ENCODE measurements around the gene ITGB6.
A peak's percentile ranks its signal among the peaks of the same experiment; 100 is the strongest.

Gene ITGB6

DNA sequence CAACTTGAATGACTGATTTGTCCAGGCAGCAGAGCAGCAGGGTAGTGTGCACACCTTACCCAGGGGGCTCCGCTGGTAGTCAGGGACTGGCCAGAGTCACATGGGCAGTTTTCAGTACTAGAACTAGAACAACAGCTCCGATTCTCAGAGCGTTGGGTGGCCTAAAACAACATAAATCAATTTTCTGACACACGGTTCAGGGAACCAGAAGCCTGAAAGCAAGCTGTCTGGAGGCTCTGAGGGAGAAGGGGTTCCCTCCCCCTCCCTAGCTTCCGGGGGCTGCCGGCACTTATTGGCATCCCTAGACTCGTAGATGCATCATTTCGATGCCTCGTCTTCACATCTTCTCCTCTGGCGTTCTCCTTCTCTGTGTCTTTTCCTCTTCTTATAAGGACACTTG is 13.4 kb upstream of the ITGB6 start:
- no peak for DNase-seq (ENCODE audit: low read depth in 1 of 2, low spot score in 1 of 2)
- TF ChIP-seq GABPA (IDR thresholded peaks at IDR 0.05; ENCODE audit: low read depth) (no peak), SPI1 (IDR thresholded peaks at IDR 0.05; ENCODE audit: borderline replicate concordance, low read depth) (no peak), POLR2AphosphoS5 (IDR thresholded peaks at IDR 0.05; ENCODE audit: low read depth) (no peak)
- TF ChIP-seq, protein P1, sequence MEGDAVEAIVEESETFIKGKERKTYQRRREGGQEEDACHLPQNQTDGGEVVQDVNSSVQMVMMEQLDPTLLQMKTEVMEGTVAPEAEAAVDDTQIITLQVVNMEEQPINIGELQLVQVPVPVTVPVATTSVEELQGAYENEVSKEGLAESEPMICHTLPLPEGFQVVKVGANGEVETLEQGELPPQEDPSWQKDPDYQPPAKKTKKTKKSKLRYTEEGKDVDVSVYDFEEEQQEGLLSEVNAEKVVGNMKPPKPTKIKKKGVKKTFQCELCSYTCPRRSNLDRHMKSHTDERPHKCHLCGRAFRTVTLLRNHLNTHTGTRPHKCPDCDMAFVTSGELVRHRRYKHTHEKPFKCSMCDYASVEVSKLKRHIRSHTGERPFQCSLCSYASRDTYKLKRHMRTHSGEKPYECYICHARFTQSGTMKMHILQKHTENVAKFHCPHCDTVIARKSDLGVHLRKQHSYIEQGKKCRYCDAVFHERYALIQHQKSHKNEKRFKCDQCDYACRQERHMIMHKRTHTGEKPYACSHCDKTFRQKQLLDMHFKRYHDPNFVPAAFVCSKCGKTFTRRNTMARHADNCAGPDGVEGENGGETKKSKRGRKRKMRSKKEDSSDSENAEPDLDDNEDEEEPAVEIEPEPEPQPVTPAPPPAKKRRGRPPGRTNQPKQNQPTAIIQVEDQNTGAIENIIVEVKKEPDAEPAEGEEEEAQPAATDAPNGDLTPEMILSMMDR (IDR thresholded peaks at IDR 0.05; ENCODE audit: insufficient read depth, low read length), result no peak
- TF ChIP-seq, protein P2, sequence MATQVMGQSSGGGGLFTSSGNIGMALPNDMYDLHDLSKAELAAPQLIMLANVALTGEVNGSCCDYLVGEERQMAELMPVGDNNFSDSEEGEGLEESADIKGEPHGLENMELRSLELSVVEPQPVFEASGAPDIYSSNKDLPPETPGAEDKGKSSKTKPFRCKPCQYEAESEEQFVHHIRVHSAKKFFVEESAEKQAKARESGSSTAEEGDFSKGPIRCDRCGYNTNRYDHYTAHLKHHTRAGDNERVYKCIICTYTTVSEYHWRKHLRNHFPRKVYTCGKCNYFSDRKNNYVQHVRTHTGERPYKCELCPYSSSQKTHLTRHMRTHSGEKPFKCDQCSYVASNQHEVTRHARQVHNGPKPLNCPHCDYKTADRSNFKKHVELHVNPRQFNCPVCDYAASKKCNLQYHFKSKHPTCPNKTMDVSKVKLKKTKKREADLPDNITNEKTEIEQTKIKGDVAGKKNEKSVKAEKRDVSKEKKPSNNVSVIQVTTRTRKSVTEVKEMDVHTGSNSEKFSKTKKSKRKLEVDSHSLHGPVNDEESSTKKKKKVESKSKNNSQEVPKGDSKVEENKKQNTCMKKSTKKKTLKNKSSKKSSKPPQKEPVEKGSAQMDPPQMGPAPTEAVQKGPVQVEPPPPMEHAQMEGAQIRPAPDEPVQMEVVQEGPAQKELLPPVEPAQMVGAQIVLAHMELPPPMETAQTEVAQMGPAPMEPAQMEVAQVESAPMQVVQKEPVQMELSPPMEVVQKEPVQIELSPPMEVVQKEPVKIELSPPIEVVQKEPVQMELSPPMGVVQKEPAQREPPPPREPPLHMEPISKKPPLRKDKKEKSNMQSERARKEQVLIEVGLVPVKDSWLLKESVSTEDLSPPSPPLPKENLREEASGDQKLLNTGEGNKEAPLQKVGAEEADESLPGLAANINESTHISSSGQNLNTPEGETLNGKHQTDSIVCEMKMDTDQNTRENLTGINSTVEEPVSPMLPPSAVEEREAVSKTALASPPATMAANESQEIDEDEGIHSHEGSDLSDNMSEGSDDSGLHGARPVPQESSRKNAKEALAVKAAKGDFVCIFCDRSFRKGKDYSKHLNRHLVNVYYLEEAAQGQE (IDR thresholded peaks at IDR 0.05; ENCODE audit: insufficient replicate concordance, low read depth), result no peak
- no peak overlapping the region for H3K4me3 ChIP-seq (replicated peaks; ENCODE audit: insufficient read depth, low read length)

DNA sequence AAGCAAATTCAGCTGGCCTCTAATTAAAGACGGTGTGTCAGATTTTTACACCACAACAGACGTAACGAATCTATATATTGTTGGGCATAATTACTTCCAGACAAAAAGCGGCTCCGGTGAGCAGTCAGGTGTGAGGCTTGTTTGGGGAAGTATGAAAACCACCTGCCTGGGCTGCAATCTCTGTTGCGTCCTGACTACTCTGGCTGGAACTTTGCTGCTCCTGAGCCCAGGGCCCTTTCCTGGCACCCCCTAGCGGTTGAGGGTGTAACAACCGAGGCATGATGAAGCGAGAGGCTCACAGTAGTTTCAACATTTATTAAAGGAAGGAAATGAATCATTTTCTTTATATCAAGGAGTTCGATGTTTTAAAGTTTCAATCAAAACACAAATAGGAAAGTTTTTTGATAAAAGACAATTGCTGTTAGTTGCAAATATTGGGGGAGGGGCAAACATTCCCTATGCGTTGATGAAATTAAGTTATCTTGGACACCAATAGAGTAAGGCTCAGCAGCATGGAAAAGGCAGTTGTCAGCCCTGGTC is 10.6 kb upstream of the ITGB6 start:
- DNase-seq (ENCODE audit: low read depth in 1 of 2, low spot score in 1 of 2), result peak; percentile 27 to 74
- TF ChIP-seq, protein P1 (IDR thresholded peaks at IDR 0.05; ENCODE audit: insufficient read depth, low read length), result peak; percentile 84
- no peak for TF ChIP-seq SPI1 (IDR thresholded peaks at IDR 0.05; ENCODE audit: borderline replicate concordance, low read depth)
- Histone ChIP-seq H3K27ac (replicated peaks) (no peak overlapping the region), H3K27me3 (ENCODE audit: insufficient read depth, poor library complexity, severe bottlenecking) (peaks cover 3% of the 10 kb centered on the region), H3K4me3 (replicated peaks; ENCODE audit: insufficient read depth, low read length) (no peak overlapping the region)

More for the DNA sequence above, 13.4 kb upstream of the ITGB6 start:
- peaks cover 7% of the 10 kb centered on the region for H3K27me3 ChIP-seq (ENCODE audit: insufficient read depth, poor library complexity, severe bottlenecking)
- H3K27ac ChIP-seq (replicated peaks), result no peak overlapping the region

DNA sequence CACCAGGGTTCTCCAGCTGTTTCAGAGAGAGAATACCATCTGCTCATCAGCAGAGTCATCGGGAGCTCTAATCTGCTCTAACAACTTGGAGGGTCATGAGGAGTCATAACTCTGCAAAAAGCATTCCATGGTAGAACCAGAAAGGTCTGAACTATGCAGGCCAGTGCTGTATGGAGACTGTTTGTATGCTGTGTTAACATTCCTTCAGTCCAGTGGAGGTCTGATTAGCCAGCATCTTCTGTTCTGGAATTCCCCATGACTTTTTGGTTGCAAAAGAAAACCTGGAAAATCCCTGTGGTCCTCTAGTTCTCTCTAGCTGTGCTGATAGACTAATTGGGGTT is 9.4 kb upstream of the ITGB6 start:
- H3K27ac ChIP-seq (replicated peaks), result no peak overlapping the region
- TF ChIP-seq, protein P1 (IDR thresholded peaks at IDR 0.05; ENCODE audit: insufficient read depth, low read length), result no peak
- TF ChIP-seq GABPA (IDR thresholded peaks at IDR 0.05; ENCODE audit: low read depth) (no peak), POLR2AphosphoS5 (IDR thresholded peaks at IDR 0.05; ENCODE audit: low read depth) (no peak), SPI1 (IDR thresholded peaks at IDR 0.05; ENCODE audit: borderline replicate concordance, low read depth) (no peak)
- TF ChIP-seq, protein P2 (IDR thresholded peaks at IDR 0.05; ENCODE audit: insufficient replicate concordance, low read depth), result no peak
- H3K4me3 ChIP-seq (replicated peaks; ENCODE audit: insufficient read depth, low read length), result no peak overlapping the region
- DNase-seq (ENCODE audit: low read depth in 1 of 2, low spot score in 1 of 2), result no peak
- no peaks in the 10 kb centered on the region for H3K27me3 ChIP-seq (ENCODE audit: insufficient read depth, poor library complexity, severe bottlenecking)
